Measurements from ENCODE around the gene ARAP2.

The ARAP2 gene, protein sequence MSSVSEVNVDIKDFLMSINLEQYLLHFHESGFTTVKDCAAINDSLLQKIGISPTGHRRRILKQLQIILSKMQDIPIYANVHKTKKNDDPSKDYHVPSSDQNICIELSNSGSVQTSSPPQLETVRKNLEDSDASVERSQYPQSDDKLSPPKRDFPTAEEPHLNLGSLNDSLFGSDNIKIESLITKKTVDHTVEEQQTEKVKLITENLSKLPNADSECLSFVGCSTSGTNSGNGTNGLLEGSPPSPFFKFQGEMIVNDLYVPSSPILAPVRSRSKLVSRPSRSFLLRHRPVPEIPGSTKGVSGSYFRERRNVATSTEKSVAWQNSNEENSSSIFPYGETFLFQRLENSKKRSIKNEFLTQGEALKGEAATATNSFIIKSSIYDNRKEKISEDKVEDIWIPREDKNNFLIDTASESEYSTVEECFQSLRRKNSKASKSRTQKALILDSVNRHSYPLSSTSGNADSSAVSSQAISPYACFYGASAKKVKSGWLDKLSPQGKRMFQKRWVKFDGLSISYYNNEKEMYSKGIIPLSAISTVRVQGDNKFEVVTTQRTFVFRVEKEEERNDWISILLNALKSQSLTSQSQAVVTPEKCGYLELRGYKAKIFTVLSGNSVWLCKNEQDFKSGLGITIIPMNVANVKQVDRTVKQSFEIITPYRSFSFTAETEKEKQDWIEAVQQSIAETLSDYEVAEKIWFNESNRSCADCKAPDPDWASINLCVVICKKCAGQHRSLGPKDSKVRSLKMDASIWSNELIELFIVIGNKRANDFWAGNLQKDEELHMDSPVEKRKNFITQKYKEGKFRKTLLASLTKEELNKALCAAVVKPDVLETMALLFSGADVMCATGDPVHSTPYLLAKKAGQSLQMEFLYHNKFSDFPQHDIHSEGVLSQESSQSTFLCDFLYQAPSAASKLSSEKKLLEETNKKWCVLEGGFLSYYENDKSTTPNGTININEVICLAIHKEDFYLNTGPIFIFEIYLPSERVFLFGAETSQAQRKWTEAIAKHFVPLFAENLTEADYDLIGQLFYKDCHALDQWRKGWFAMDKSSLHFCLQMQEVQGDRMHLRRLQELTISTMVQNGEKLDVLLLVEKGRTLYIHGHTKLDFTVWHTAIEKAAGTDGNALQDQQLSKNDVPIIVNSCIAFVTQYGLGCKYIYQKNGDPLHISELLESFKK (N-terminal part only)

DNA sequence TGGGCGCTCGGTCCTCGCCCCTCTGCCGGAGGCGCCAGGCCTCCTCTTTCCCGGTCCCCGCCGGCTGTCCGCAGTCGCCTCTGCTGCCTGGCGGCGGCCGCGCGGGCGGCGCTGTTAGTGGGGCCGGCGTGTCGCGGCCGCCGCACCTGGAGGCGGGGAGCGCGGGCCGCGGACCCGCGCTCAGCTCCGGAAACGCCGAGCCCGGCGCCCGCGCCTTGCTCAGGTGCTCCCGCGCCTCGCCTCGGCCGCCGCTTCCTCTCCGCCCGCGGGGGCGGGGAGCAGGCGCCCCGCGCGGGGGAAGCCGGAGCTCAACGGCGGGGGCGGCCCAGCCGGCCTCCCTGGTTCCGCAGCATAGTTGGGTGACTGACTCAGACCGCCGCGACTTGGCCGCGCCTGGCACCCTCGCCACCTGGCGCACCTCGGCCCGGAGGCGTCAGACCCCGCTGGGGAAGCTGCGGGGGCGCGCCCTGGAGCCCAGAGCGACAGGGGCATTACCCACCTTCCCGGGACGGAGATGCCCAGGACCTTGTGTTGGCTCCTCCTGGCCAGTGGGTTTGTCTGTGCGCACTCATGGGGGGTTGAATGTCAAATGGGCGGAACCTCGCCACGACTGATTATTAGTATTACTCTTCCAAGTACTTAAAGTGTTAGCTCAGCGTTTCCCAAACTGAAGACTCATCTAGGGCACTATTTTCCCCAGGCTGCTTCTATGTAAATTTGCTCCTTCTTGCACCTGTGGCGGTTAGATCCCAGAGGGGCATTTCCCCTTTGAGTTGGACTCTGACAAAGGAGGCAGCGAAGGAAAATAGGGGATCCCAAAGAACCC, at the start of gene ARAP2:
TSS of gene ARAP2 (minus strand) at position 258 of the 826 bp plus-strand sequence. CDS start 15,028 bp downstream, outside the sequence.
- H3K27ac ChIP-seq (ENCODE audit: low read depth, low read length): peak within 1 kb of the TSS; percentile 17; the same call in 1 of the 2 replicates

GRCh38 chr4:36292556-36293188, 48.4 kb upstream of the ARAP2 start:
- Histone ChIP-seq H3K4me3 (ENCODE audit: insufficient read depth, low read length, poor library complexity, severe bottlenecking) (no peak overlapping the region), H3K9me2 (replicated peaks; ENCODE audit: insufficient read depth, low read length) (no peaks in the 10 kb centered on the region), H3K27ac (ENCODE audit: low read depth, low read length) (no peak overlapping the region), H3K9me3 (ENCODE audit: insufficient read depth, low read length) (no peaks in the 10 kb centered on the region), H4K20me1 (ENCODE audit: low read depth, low read length) (no peaks in the 10 kb centered on the region), H3K79me2 (ENCODE audit: insufficient read depth, low read length) (no peaks in the 10 kb centered on the region), H3K9ac (ENCODE audit: low read length) (no peak overlapping the region), H3K36me3 (ENCODE audit: low read length) (no peaks in the 10 kb centered on the region), H3K4me2 (ENCODE audit: low read depth, low read length, poor library complexity, severe bottlenecking) (no peak overlapping the region), H3F3A (ENCODE audit: insufficient read depth) (no peaks in the 10 kb centered on the region), H3K27me3 (ENCODE audit: low read length) (no peaks in the 10 kb centered on the region), H2AFZ (ENCODE audit: low read depth, low read length, severe bottlenecking) (no peak overlapping the region)
- TF ChIP-seq EZH2phosphoT487 (conservative IDR thresholded peaks at IDR 0.05; ENCODE audit: low read length): no peak
- TF ChIP-seq CTCF (IDR thresholded peaks at IDR 0.05; ENCODE audit: insufficient read depth, low read length, poor library complexity, severe bottlenecking): no peak

More for the DNA sequence above, at the start of gene ARAP2:
- Histone ChIP-seq H3K79me2 (ENCODE audit: insufficient read depth, low read length) (no peaks in the 10 kb centered on the region), H3K27me3 (ENCODE audit: low read length) (no peaks in the 10 kb centered on the region), H2AFZ (ENCODE audit: low read depth, low read length, severe bottlenecking) (peak within 1 kb of the TSS; percentile 97), H4K20me1 (ENCODE audit: low read depth, low read length) (no peaks in the 10 kb centered on the region), H3K9me2 (replicated peaks; ENCODE audit: insufficient read depth, low read length) (no peaks in the 10 kb centered on the region), H3K4me3 (ENCODE audit: insufficient read depth, low read length, poor library complexity, severe bottlenecking) (peak within 1 kb of the TSS; percentile 74), H3K9me3 (ENCODE audit: insufficient read depth, low read length) (no peaks in the 10 kb centered on the region), H3F3A (ENCODE audit: insufficient read depth) (peaks cover 13% of the 10 kb centered on the region; the same call in 1 of the 2 replicates), H3K9ac (ENCODE audit: low read length) (peak within 1 kb of the TSS; percentile 77), H3K4me2 (ENCODE audit: low read depth, low read length, poor library complexity, severe bottlenecking) (peak within 1 kb of the TSS; percentile 78), H3K36me3 (ENCODE audit: low read length) (no peaks in the 10 kb centered on the region)
- no peak for TF ChIP-seq CTCF (IDR thresholded peaks at IDR 0.05; ENCODE audit: insufficient read depth, low read length, poor library complexity, severe bottlenecking)
- TF ChIP-seq EZH2phosphoT487 (conservative IDR thresholded peaks at IDR 0.05; ENCODE audit: low read length): no peak

DNA sequence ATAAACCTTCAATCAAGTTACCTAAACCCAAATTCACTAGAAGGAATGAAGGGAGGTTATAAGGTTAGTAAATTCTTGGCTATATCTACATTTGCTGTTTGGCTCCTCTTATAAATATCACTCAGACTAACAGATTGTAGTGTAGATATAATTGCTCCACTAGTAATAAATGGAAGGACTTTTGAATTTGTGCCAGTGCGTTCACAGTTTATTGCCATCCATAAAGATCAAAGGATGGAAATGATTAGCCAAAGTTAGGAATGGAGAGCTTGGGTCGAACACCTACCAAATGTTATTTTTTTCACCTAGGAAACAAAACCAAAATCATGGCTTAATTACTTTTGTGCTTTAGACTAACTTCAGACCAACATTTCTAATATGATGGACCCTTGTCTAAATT, 46.3 kb upstream of the ARAP2 start:
- Histone ChIP-seq H3K9me2 (replicated peaks; ENCODE audit: insufficient read depth, low read length) (no peaks in the 10 kb centered on the region), H3K4me2 (ENCODE audit: low read depth, low read length, poor library complexity, severe bottlenecking) (no peak overlapping the region), H3K36me3 (ENCODE audit: low read length) (no peaks in the 10 kb centered on the region), H2AFZ (ENCODE audit: low read depth, low read length, severe bottlenecking) (no peak overlapping the region), H3K27ac (ENCODE audit: low read depth, low read length) (no peak overlapping the region), H3K4me3 (ENCODE audit: insufficient read depth, low read length, poor library complexity, severe bottlenecking) (no peak overlapping the region), H3F3A (ENCODE audit: insufficient read depth) (no peaks in the 10 kb centered on the region), H3K27me3 (ENCODE audit: low read length) (no peaks in the 10 kb centered on the region), H3K9ac (ENCODE audit: low read length) (no peak overlapping the region), H3K79me2 (ENCODE audit: insufficient read depth, low read length) (no peaks in the 10 kb centered on the region), H3K9me3 (ENCODE audit: insufficient read depth, low read length) (no peaks in the 10 kb centered on the region), H4K20me1 (ENCODE audit: low read depth, low read length) (no peaks in the 10 kb centered on the region)
- TF ChIP-seq EZH2phosphoT487 (conservative IDR thresholded peaks at IDR 0.05; ENCODE audit: low read length) (no peak), CTCF (IDR thresholded peaks at IDR 0.05; ENCODE audit: insufficient read depth, low read length, poor library complexity, severe bottlenecking) (no peak)

Data from SU-DHL-6 (cell line).